PC-3 (cell line): ENCODE data around the gene ZNF506. TPM values are rescaled to one million over a fixed set of nuclear protein-coding genes. Genes with fewer than 3 reads are reported as not detected.

Experiments
- ATAC-seq: fragments of 200-7000 bp; cut with Tn5 transposase; 2 replicates; pipeline ENCODE4 v1.9.1; 2020; ENCODE audit warnings: mild to moderate bottlenecking, moderate library complexity
- BruUV-seq: library from RNA; stranded (reverse); fragments of 400-500 nt; replicated peaks from 2 replicates; lab custom pipeline; 2021; lab: Mats Ljungman, UMichigan
- CTCF ChIA-PET: fragments of 300-600 bp; sonication (Branson Sonifier 250); formaldehyde crosslinking; loops from one replicate; lab custom pipeline; 2022; ENCODE audit warnings: antibody characterized with exemption; lab: Charles Lee
- POLR2A ChIA-PET: fragments of 300-600 bp; sonication (Branson Sonifier 250); formaldehyde crosslinking; loops from one replicate; lab custom pipeline; 2022; ENCODE audit warnings: antibody characterized with exemption; ENCODE audit not compliant: unreplicated experiment; lab: Charles Lee
- DNase-seq: peaks from one replicate; pipeline ENCODE4 v3.0.0-alpha.2; 2015
- H2AFZ ChIP-seq: fragments of 300-600 bp; sonication (generic); 2 replicates; pipeline ENCODE4 v1.6.0; 2016; ENCODE audit warnings: antibody characterized with exemption, low read length
- H3F3A ChIP-seq: fragments of 300-600 bp; sonication (generic); one replicate; pipeline ENCODE4 v1.6.0; 2017; ENCODE audit warnings: antibody characterized with exemption, low read length, control low read depth, mild to moderate bottlenecking; ENCODE audit not compliant: unreplicated experiment
- H3K27ac ChIP-seq: fragments of 300-600 bp; sonication (generic); 2 replicates; pipeline ENCODE4 v1.5.1; 2016; ENCODE audit warnings: mild to moderate bottlenecking, low read length
- H3K27me3 ChIP-seq: fragments of 300-600 bp; sonication (generic); 2 replicates; pipeline ENCODE4 v1.6.1; 2016; ENCODE audit warnings: low read length, mixed read lengths
- H3K36me3 ChIP-seq: fragments of 300-600 bp; sonication (generic); 2 replicates; pipeline ENCODE4 v1.6.1; 2016; ENCODE audit warnings: low read depth, mixed run types, low read length, mixed read lengths
- H3K4me1 ChIP-seq: fragments of 300-600 bp; sonication (generic); 2 replicates; pipeline ENCODE4 v1.5.1; 2016; ENCODE audit warnings: low read length; ENCODE audit not compliant: insufficient read depth
- H3K4me2 ChIP-seq: fragments of 300-600 bp; sonication (generic); 2 replicates; pipeline ENCODE4 v1.6.0; 2016; ENCODE audit warnings: low read length
- H3K4me3 ChIP-seq: fragments of 300-600 bp; sonication (generic); 2 replicates; pipeline ENCODE4 v1.5.1; 2016; ENCODE audit warnings: mild to moderate bottlenecking, low read length, mixed read lengths
- H3K79me2 ChIP-seq: fragments of 300-600 bp; sonication (generic); 2 replicates; pipeline ENCODE4 v1.6.1; 2017; ENCODE audit warnings: low read length, mixed read lengths
- H3K9ac ChIP-seq: fragments of 300-600 bp; sonication (generic); 2 replicates; pipeline ENCODE4 v1.6.0; 2016; ENCODE audit warnings: mild to moderate bottlenecking, low read length
- H3K9me2 ChIP-seq: fragments of 300-600 bp; sonication (generic); replicated peaks from 2 replicates; pipeline ENCODE4 v1.6.1; 2016; ENCODE audit warnings: mixed run types, low read length, mixed read lengths
- H3K9me3 ChIP-seq: fragments of 300-600 bp; sonication (generic); 2 replicates; pipeline ENCODE4 v1.6.1; 2016; ENCODE audit warnings: low read length, mixed read lengths
- H4K20me1 ChIP-seq: fragments of 300-600 bp; sonication (generic); 2 replicates; pipeline ENCODE4 v1.6.1; 2016; ENCODE audit warnings: low read length, mixed read lengths
- CTCF ChIP-seq: fragments of 300-600 bp; sonication (generic); conservative IDR thresholded peaks from 2 replicates; pipeline ENCODE4 v1.5.1; 2017; ENCODE audit warnings: antibody characterized with exemption, low read depth, mild to moderate bottlenecking, low read length
- EZH2 ChIP-seq: fragments of 300-600 bp; sonication (generic); IDR thresholded peaks from one replicate; pipeline ENCODE4 v1.6.1; 2017; ENCODE audit warnings: antibody characterized with exemption, mild to moderate bottlenecking, low read length; ENCODE audit not compliant: unreplicated experiment
- EZH2phosphoT487 ChIP-seq: fragments of 300-600 bp; sonication (generic); IDR thresholded peaks from 2 replicates; pipeline ENCODE4 v1.6.1; 2018; ENCODE audit warnings: mild to moderate bottlenecking, antibody characterized with exemption, low read length, borderline replicate concordance
- intact Hi-C: fragments of 100-400 bp; cut with micrococcal nuclease; formaldehyde crosslinking; loops from 2 replicates; pipeline ENCODE4 v1.9.0; 2023
- total RNA-seq: library from RNA; depleted of rRNA; stranded (reverse); fragments of >200 nt; gene quantifications from 2 replicates; pipeline ENCODE4 v1.2.3, GENCODE V29; 2014

The ZNF506 gene
- total RNA-seq, 1 experiment from 2014 or later, result 2.4 TPM

GRCh38 chr19:19750842-19751790, 70.4 kb downstream of the ZNF506 start:
- CTCF ChIA-PET, result no interaction called here

GRCh38 chr19:19749908-19750841, 71.4 kb downstream of the ZNF506 start:
- intact Hi-C loops, result no loop called here
- H2AFZ ChIP-seq, result no peak overlapping the region
- no peaks in the 10 kb centered on the region for H3K36me3 ChIP-seq
- H3K27me3 ChIP-seq, result no peaks in the 10 kb centered on the region
- H3K4me3 ChIP-seq, result no peak overlapping the region
- H3K9me2 ChIP-seq, result no peaks in the 10 kb centered on the region
- DNase-seq (no peak), ATAC-seq (no peak)
- BruUV-seq, result no TSS peak
- H3K9me3 ChIP-seq, result 0 out of 2 replicates have a peak, but pooled peaks cover 4% of the 10 kb centered on the region
- no peaks in the 10 kb centered on the region for H3K4me1 ChIP-seq
- no peaks in the 10 kb centered on the region for H3F3A ChIP-seq
- H3K27ac ChIP-seq, result no peak overlapping the region
- POLR2A ChIA-PET, result no interaction called here
- no peaks in the 10 kb centered on the region for H4K20me1 ChIP-seq
- H3K79me2 ChIP-seq, result no peaks in the 10 kb centered on the region
- no peak overlapping the region for H3K4me2 ChIP-seq
- CTCF ChIA-PET, result no interaction called here
- no peak for TF ChIP-seq EZH2phosphoT487
- TF ChIP-seq CTCF, result no peak
- no peak for TF ChIP-seq EZH2
- H3K9ac ChIP-seq, result no peak overlapping the region

More at GRCh38 chr19:19750842-19751790, 70.4 kb downstream of the ZNF506 start:
- Histone ChIP-seq H3K9ac (no peak overlapping the region), H2AFZ (no peak overlapping the region), H3K36me3 (no peaks in the 10 kb centered on the region), H3K4me3 (no peak overlapping the region), H3K27me3 (no peaks in the 10 kb centered on the region), H3K9me2 (no peaks in the 10 kb centered on the region), H3K79me2 (no peaks in the 10 kb centered on the region), H3K9me3 (0 out of 2 replicates have a peak, but pooled peaks cover 4% of the 10 kb centered on the region), H4K20me1 (no peaks in the 10 kb centered on the region), H3F3A (no peaks in the 10 kb centered on the region), H3K27ac (no peak overlapping the region), H3K4me1 (no peaks in the 10 kb centered on the region), H3K4me2 (no peak overlapping the region)
- ATAC-seq (no peak), DNase-seq (no peak)
- intact Hi-C loops, result no loop called here
- BruUV-seq, result no TSS peak
- TF ChIP-seq CTCF (no peak), EZH2phosphoT487 (no peak), EZH2 (no peak)
- POLR2A ChIA-PET, result no interaction called here
